Astrocyte of the spinal cord (primary cell): Measurements from ENCODE around the gene USP49.

Experiments used
- DNase-seq: peaks from one replicate; pipeline ENCODE4 v3.0.0; 2011; ENCODE audit warnings: low read depth, low spot score
- H3K4me3 ChIP-seq: 2 replicates; pipeline ENCODE4 v1.5.1; 2011; ENCODE audit warnings: low read depth, mild to moderate bottlenecking, low read length, moderate library complexity
- CTCF ChIP-seq: IDR thresholded peaks from 2 replicates; pipeline ENCODE4 v1.5.1; 2012; ENCODE audit warnings: low read depth, mild to moderate bottlenecking, low read length, inconsistent platforms
- in situ Hi-C: cut with HindIII; loops from 2 replicates; pipeline ENCODE4 v1.10.0; 2017; ENCODE audit warnings: low sequenced_read_pairs

Gene USP49

DNA sequence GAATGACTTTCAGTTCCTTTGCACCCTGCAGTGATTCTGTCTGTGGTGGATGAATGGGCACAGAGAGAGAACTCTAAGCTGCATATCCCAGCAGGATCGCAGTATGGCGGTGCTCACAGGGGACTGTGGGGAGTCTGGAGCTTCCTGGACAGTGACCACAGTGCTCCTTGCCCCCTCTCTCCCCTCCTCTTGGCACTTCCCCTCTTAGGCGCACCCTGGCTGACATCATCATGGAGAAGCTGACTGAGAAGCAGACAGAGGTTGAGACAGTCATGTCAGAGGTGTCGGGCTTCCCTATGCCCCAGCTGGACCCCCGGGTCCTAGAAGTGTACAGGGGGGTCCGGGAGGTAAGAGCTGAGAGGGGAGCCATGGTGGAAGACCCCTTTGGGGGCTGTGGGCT lies 34.7 kb upstream of the USP49 start:
- in situ Hi-C loops: no loop called here
- DNase-seq: no peak
- H3K4me3 ChIP-seq: no peak overlapping the region
- TF ChIP-seq CTCF: no peak

GRCh38 chr6:41927253-41927652 lies 32.1 kb upstream of the USP49 start:
- H3K4me3 ChIP-seq: no peak overlapping the region
- in situ Hi-C loops: no loop called here
- DNase-seq: no peak
- no peak for TF ChIP-seq CTCF

DNA sequence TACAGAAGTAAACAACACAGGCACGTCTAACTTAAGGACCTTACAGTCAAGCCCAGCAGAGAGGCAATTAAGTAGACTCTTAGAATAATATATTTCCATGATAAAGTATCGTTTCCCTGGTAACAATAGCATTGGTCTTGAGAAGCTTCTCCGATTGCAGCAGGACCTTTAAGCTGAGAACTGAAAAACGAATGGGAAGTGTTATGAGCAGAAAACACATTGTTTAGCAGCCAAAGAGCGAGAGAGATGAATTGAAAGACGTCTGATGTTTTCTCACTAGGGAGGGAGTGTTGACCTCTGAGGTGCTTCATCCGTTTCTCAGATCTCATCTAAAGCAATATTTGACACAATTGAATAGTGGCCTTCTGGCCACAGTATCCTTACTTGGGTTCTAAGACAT lies 27.0 kb upstream of the USP49 start:
- no peak for TF ChIP-seq CTCF
- H3K4me3 ChIP-seq: peak overlapping the region; percentile 97
- DNase-seq: no peak
- in situ Hi-C loops: no loop called here

DNA sequence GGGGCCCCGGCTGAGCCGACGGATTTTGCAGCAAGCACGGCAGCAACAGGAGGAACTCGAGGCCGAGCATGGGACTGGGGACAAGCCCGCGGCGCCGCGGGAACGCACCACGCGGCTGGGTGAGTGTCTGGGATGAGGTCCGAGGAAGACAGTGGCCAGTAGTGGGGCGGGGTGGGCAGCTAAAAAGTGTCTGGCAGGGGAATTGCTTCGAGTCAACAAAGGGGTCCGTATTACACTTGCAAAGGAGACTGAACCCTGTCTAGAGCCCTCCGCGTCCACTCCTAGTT lies 26.5 kb upstream of the USP49 start:
- in situ Hi-C loops: no loop called here
- DNase-seq: no peak
- H3K4me3 ChIP-seq: peak overlapping the region; percentile 97
- TF ChIP-seq CTCF: no peak

GRCh38 chr6:41920921-41921711 lies 25.9 kb upstream of the USP49 start, which contains the start of the genes BYSL and MED20:
Gene BYSL (plus strand): TSS chr6:41921499. CDS start chr6:41921563, 64 bp downstream.
Gene MED20 (minus strand): TSS chr6:41921139. CDS start chr6:41921018, 121 bp downstream.
- peak within 1 kb of the TSS; percentile 97 for H3K4me3 ChIP-seq
- peak; percentile 91 for TF ChIP-seq CTCF
- peak; percentile 95 for DNase-seq
- in situ Hi-C loops: no loop called here

DNA sequence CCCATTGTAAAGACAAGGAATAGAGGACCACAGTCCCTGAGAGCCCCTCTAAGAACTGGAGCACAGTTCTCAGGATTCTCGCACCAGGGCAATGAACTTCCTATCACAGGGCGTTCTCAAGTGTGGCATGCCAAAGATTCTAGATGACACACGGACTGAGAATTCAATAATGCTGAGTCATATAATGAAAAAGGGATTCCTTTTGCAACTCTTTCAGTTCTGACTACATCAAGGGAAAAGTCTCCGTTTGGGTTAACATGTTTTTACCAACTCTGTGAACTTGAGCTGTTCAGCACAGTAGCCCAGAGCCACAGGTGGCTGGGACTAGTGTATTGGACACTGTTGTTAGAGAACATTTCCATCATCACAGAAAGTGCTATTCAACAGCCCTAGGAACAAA lies 22.4 kb upstream of the USP49 start:
- in situ Hi-C loops: no loop called here
- no peak overlapping the region for H3K4me3 ChIP-seq

More for the DNA sequence above, 22.4 kb upstream of the USP49 start:
- TF ChIP-seq CTCF: no peak
- DNase-seq: peak; percentile 94
